ENCODE results near the gene LRIT1. TPM values are rescaled to one million over a fixed set of nuclear protein-coding genes. Genes with fewer than 3 reads are reported as not detected.
"Not testable (repeated sequence)": the region's sequence is repeated elsewhere in the genome, so short reads cannot be mapped to it uniquely, and the experiment has no call there.

The LRIT1 gene
- total RNA-seq: 0.13 TPM
- long read RNA-seq: 0 reads

GRCh38 chr10:84241185-84241790 is at the start of gene LRIT1:
LRIT1 (minus strand) TSS chr10:84241546; CDS start chr10:84241439, 107 bp downstream.
- ATAC-seq (ENCODE audit: poor library complexity): no peak
- no peak for DNase-seq
- intact Hi-C loops (cut with DNase I): no loop called here

- intact Hi-C loops (cut with DNase I): no loop called here
- DNase-seq: no peak
- ATAC-seq (ENCODE audit: poor library complexity): no peak
Observed at GRCh38 chr10:84290235-84290634, 48.9 kb upstream of the LRIT1 start.

- no peak for DNase-seq
- no peak for ATAC-seq (ENCODE audit: poor library complexity)
- intact Hi-C loops (cut with DNase I): no loop called here
Observed at GRCh38 chr10:84289521-84290200, 48.3 kb upstream of the LRIT1 start.

GRCh38 chr10:84288151-84288550 is 46.8 kb upstream of the LRIT1 start:
- intact Hi-C loops (cut with DNase I): no loop called here
- no peak for ATAC-seq (ENCODE audit: poor library complexity)
- DNase-seq: no peak

GRCh38 chr10:84286695-84287094 is 45.3 kb upstream of the LRIT1 start:
- DNase-seq: no peak
- intact Hi-C loops (cut with DNase I): no loop called here
- no peak for ATAC-seq (ENCODE audit: poor library complexity)

- DNase-seq; ATAC-seq (ENCODE audit: poor library complexity); intact Hi-C loops (cut with DNase I): not testable (repeated sequence)
Observed at GRCh38 chr10:84279876-84280475, 38.6 kb upstream of the LRIT1 start.

- ATAC-seq (ENCODE audit: poor library complexity) (no peak), DNase-seq (no peak)
Observed at GRCh38 chr10:84270708-84271107, 29.4 kb upstream of the LRIT1 start.

GRCh38 chr10:84269773-84270172 is 28.4 kb upstream of the LRIT1 start:
- ATAC-seq (ENCODE audit: poor library complexity) (no peak), DNase-seq (no peak)
- intact Hi-C loops (cut with DNase I): loop anchor here (10.0 kb wide), 1 partner anchor 105 kb away; no protein-coding TSS in a partner anchor

More at GRCh38 chr10:84270708-84271107, 29.4 kb upstream of the LRIT1 start:
- intact Hi-C loops (cut with DNase I): no loop called here

- DNase-seq: no peak
- ATAC-seq (ENCODE audit: poor library complexity): no peak
- intact Hi-C loops (cut with DNase I): loop anchor here (10.0 kb wide), 1 partner anchor 106 kb away; no protein-coding TSS in a partner anchor
Observed at GRCh38 chr10:84269162-84269561, 27.8 kb upstream of the LRIT1 start.

GRCh38 chr10:84267503-84268126 is 26.3 kb upstream of the LRIT1 start:
- ATAC-seq (ENCODE audit: poor library complexity) (no peak), DNase-seq (peak; percentile 53)
- intact Hi-C loops (cut with DNase I): loop anchor here (10.0 kb wide), 1 partner anchor 107 kb away; no protein-coding TSS in a partner anchor

- DNase-seq (no peak), ATAC-seq (ENCODE audit: poor library complexity) (no peak)
- intact Hi-C loops (cut with DNase I): loop anchor here (10.0 kb wide), 1 partner anchor 109 kb away; no protein-coding TSS in a partner anchor
Observed at GRCh38 chr10:84265418-84265817, 24.1 kb upstream of the LRIT1 start.

- ATAC-seq (ENCODE audit: poor library complexity): peak; percentile 96
- DNase-seq: peak; percentile 81
- intact Hi-C loops (cut with DNase I): loop anchor here (5.0 to 10.0 kb wide), 2 partner anchors 110 to 273 kb away; no protein-coding TSS in a partner anchor
Observed at GRCh38 chr10:84264611-84265141, 23.3 kb upstream of the LRIT1 start.

GRCh38 chr10:84263716-84264115 is 22.4 kb upstream of the LRIT1 start:
- intact Hi-C loops (cut with DNase I): loop anchor here (5.0 to 10.0 kb wide), 2 partner anchors 111 to 274 kb away; no protein-coding TSS in a partner anchor
- DNase-seq: no peak
- ATAC-seq (ENCODE audit: poor library complexity): no peak

GRCh38 chr10:84262190-84262956 is 21.0 kb upstream of the LRIT1 start:
- intact Hi-C loops (cut with DNase I): loop anchor here (5.0 to 10.0 kb wide), 2 partner anchors 112 to 275 kb away; no protein-coding TSS in a partner anchor
- ATAC-seq (ENCODE audit: poor library complexity) (no peak), DNase-seq (no peak)

- no peak for DNase-seq
- intact Hi-C loops (cut with DNase I): loop anchor here (5.0 to 10.0 kb wide), 2 partner anchors 113 to 276 kb away; no protein-coding TSS in a partner anchor
- ATAC-seq (ENCODE audit: poor library complexity): no peak
Observed at GRCh38 chr10:84261236-84261915, 20.0 kb upstream of the LRIT1 start.

- ATAC-seq (ENCODE audit: poor library complexity) (no peak), DNase-seq (no peak)
- intact Hi-C loops (cut with DNase I): no loop called here
Observed at GRCh38 chr10:84258034-84258695, 16.8 kb upstream of the LRIT1 start.

Measured in Right ventricle myocardium superior (tissue), 1 donor.